Stimulated activated CD4-positive, alpha-beta T cell treated with anti-CD3 and anti-CD28 coated beads, TNF-alpha, amount 100 ng/mL, for 4 hours (primary cell): ENCODE data around the gene PIK3CA.

Source experiments
- DNase-seq, 3 experiments: peaks; one replicate each; pipeline ENCODE4 v3.0.0-alpha.2; 2020; ENCODE audit warnings: low read depth in 3 of 3

Gene PIK3CA

GRCh38 chr3:179156775-179157174, 8.6 kb downstream of the PIK3CA start:
- no peak for DNase-seq

- DNase-seq, result no peak
Observed at GRCh38 chr3:179158336-179159039, 10.3 kb downstream of the PIK3CA start.

GRCh38 chr3:179163503-179163902, 15.3 kb downstream of the PIK3CA start:
- DNase-seq, result no peak

- no peak for DNase-seq
Observed at GRCh38 chr3:179164857-179165256, 16.7 kb downstream of the PIK3CA start.

GRCh38 chr3:179166561-179167201, 18.5 kb downstream of the PIK3CA start:
- DNase-seq, result no peak

GRCh38 chr3:179168918-179169317, 20.8 kb downstream of the PIK3CA start:
- no peak for DNase-seq

- no peak for DNase-seq
Observed at GRCh38 chr3:179172546-179172945, 24.4 kb downstream of the PIK3CA start.

- DNase-seq, result no peak
Observed at GRCh38 chr3:179174316-179174715, 26.2 kb downstream of the PIK3CA start.

- DNase-seq, result no peak
Observed at GRCh38 chr3:179174898-179175297, 26.7 kb downstream of the PIK3CA start.

- DNase-seq, result no peak
Observed at GRCh38 chr3:179175358-179175757, 27.2 kb downstream of the PIK3CA start.

- DNase-seq, result no peak
Observed at GRCh38 chr3:179177611-179178010, 29.5 kb downstream of the PIK3CA start.

GRCh38 chr3:179179256-179179655, 31.1 kb downstream of the PIK3CA start:
- no peak for DNase-seq

GRCh38 chr3:179179979-179180759, 32.0 kb downstream of the PIK3CA start:
- DNase-seq, result no peak

GRCh38 chr3:179181021-179181472, 32.9 kb downstream of the PIK3CA start:
- DNase-seq, result no peak

GRCh38 chr3:179181993-179182551, 33.9 kb downstream of the PIK3CA start:
- no peak for DNase-seq

GRCh38 chr3:179182902-179183301, 34.7 kb downstream of the PIK3CA start:
- no peak for DNase-seq

- no peak for DNase-seq
Observed at GRCh38 chr3:179184826-179185225, 36.7 kb downstream of the PIK3CA start.

GRCh38 chr3:179186426-179186825, 38.3 kb downstream of the PIK3CA start:
- DNase-seq, result no peak

- no peak for DNase-seq
Observed at GRCh38 chr3:179189759-179190158, 41.6 kb downstream of the PIK3CA start.

GRCh38 chr3:179190581-179190980, 42.4 kb downstream of the PIK3CA start:
- DNase-seq, result no peak

GRCh38 chr3:179192542-179192941, 44.4 kb downstream of the PIK3CA start:
- no peak for DNase-seq

GRCh38 chr3:179194931-179195330, 46.8 kb downstream of the PIK3CA start:
- no peak for DNase-seq
